NCI-H187 (cell line): ENCODE measurements around the gene NPVF.

Source experiments
- DNase-seq, 2 experiments: peaks; one replicate each; lab custom pipeline; 2025; lab: John Stamatoyannopoulos, UW

Gene NPVF, protein sequence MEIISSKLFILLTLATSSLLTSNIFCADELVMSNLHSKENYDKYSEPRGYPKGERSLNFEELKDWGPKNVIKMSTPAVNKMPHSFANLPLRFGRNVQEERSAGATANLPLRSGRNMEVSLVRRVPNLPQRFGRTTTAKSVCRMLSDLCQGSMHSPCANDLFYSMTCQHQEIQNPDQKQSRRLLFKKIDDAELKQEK

DNA sequence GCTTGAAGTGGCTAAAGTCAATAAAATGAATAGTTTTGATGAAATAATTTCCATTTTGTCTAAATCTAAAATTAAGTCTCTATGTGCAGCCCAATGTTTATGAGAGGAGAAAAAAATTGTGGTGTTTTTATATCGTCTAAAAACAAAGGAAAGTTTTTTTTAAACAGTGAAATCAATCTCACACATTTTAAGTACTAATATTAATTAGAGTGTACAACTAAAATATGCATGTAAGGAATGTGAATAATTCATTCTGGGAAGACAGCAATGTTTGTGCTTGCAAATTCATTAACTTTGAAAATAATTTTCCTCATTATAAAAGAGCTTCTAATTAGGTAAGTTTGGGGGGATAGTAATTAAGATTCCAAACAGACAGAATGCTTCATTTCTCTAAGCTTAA is at the start of gene NPVF:
Gene NPVF, minus strand, starts transcription at position 101 of the 400 bp plus-strand sequence. Its CDS starts 47 bp downstream, at position 54.
- no peak for DNase-seq

DNA sequence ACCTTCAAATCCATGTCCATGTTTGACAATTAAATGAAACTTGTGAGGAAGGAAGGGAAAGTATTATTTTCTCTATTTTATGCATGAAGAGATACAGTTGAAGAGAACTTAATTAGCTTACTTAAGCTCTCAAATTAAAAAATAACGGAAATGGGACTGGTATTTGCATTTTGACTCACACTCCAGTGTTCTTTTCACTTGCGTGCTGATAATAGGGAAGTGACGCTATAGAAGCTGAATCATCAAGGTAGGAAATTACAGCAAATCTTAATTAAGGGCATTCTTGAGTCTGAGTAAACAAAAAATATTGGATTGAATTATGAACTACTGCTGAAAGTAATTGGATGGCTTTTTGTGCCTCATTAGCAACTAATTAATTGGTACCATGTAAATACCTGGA is 44.0 kb upstream of the NPVF start:
- no peak for DNase-seq

DNA sequence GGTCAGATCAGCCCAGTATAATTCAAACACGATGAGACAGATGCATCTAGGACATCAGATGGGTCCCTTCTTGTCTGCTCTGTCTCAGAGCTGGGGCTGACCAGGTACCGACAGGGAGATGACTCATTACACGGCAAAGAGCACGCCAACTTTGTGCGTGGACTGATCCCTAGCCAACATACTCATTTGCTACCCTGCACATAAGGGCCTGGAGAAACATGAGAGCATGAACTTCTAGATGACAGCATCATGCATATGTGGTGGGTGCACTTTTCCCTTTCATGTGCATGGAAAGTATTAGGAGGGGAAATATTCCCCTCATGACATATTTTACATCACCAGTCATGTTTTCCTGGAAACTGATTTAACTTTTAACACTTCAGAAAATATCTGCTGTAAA is 35.1 kb upstream of the NPVF start:
- no peak for DNase-seq

DNA sequence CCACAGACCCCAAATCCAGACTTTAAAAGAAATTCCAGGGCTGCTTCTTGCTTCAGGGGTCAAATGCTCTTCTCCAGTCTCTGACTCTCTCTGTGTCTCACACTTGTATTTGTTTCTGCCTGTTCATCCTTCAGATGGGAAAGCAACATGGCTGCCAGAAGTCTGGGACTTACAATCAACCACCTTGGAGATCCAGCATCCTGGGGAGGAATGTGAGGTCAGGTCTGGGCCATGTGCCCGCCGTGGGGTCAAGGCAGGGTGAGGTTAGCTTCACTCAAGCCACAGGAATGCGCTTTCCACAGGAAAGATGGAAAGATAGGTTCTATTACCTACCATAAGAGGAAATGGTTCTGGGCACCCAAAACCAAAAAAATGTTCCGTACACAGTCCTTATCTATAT is 34.3 kb upstream of the NPVF start:
- DNase-seq, result no peak

DNA sequence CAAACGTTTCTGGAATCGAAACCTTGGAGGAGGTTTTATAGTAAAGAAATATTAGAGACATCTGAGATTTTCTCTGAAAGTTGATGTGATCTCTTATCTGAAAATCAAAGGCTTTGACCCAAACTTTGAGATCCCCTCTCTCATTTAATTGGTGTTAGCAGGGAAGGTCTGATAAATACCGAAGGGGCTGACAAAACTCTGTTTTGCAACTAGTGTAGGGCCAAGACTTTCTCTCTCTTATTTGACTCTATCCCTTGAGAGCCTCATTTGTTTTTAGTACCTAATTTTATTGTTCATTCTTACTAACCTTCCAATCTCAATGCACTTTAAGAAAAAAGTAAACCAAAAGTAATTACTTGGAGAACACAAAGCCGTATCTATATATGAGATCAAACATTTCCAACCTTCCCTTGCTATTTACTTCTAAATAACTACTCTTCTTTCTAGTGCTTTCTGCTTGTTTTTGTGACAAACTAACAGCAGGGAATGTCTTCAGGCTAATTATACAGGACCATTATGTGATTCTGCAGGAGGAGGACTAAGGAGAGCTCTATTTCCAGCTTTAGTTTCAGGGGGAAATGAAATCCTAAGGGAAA is 33.4 kb upstream of the NPVF start:
- no peak for DNase-seq

GRCh38 chr7:25260862-25261494 is 32.7 kb upstream of the NPVF start:
- DNase-seq, result no peak

DNA sequence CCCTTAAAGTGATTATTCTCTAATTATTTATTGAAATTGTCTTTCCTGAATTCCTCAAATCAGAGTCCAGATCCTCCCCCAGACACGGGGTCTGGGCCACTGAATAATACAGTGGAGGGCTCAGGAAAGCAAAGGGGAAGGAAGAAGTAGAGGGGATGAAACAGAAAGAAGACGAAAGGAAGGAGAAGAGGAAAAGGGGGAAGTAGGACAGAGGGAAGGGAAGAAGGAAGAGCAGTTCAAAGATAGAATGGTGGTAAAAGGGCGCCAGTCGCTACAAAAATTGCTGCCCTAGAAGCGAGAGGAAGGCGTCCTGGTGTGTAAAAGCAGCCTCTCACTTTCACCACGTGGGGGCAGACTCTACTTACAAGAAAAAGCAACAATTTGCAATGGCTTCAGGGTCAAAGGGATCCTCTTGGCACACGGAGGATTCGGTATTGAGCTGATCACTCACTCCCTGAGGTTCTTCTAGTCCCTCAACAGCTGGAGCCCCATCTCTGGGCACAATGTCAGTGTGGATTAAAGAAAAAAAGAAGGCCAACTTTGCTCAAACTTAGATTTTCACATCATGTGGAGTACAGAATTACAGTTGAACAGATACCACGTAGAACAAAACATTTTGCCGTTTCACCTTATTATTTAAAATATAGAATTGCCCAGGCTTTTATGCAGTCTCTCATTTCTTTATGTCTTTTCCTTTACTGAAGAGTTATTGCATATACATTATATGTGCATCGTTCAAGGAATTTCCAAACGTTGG is 31.4 kb upstream of the NPVF start:
- DNase-seq, result peak; percentile 20 to 59

DNA sequence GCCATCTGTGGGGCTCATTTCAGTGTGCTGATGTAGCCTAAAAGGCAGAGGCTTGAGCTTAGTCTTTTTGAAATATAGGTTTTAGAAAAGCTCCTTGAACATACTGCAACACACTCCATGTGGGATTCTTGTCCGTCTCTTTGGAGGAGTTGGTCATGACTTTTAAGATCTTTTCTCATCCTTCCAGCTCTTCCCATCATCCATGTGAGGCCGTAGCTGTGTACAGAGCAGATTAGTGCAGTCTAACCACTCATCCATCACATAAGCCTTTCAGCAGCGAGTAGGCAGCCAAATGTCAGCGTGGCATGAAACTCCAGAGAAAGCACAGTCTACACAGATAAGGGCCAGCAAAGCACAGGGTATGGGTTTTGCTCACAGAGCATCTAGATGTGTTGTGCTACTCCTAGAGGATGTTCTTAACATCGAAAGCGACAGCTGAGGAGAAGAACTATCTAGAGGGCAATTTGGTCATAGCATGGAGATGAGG is 28.1 kb upstream of the NPVF start:
- DNase-seq, result no peak

GRCh38 chr7:25255611-25256332 is 27.5 kb upstream of the NPVF start:
- DNase-seq, result no peak

DNA sequence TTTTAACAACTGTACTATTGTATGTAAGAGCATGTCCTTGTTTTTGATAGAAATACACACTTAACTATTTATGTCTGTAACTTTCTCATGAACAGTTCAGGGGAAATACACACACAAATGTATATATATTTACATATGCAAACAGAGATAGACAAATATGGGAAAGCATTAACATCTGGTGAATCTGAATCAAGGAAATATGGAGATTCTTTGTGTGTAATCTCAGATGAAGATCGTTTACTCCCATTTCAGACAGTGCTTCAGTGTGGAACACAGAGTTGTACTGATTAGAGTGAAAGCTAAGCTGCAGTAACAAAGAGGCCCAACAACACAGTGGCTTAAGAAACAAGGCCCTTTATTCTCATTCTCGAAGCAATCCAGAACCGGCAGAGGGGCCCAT is 26.3 kb upstream of the NPVF start:
- no peak for DNase-seq

GRCh38 chr7:25253714-25254113 is 25.4 kb upstream of the NPVF start:
- DNase-seq, result no peak

- DNase-seq, result no peak
Measured at GRCh38 chr7:25250386-25250785, 22.1 kb upstream of the NPVF start.

GRCh38 chr7:25249772-25250171 is 21.5 kb upstream of the NPVF start:
- no peak for DNase-seq

GRCh38 chr7:25246306-25246705 is 18.0 kb upstream of the NPVF start:
- DNase-seq, result no peak

GRCh38 chr7:25244254-25245033 is 16.2 kb upstream of the NPVF start:
- DNase-seq, result no peak

- no peak for DNase-seq
Measured at GRCh38 chr7:25242678-25243077, 14.4 kb upstream of the NPVF start.

- no peak for DNase-seq
Measured at GRCh38 chr7:25240896-25241295, 12.6 kb upstream of the NPVF start.

DNA sequence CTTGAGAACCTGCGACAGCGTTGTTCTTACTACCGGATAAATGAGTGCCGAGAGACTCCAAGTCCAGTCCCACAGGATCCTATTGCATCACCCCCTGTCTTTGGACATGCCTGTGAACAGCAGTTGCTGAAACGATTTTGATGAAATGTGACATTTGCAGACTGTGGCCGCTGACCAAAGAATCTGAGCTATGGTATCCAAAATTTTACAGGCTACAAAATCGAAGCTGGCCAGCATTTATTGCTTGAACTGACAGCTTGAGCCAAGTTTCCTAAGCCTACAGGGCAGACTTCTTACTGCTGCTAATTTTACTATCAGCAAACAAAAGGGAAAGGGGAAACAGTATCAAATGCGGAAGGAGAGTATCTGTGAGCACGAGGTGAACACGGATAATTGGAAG is 12.1 kb upstream of the NPVF start:
- no peak for DNase-seq

GRCh38 chr7:25239888-25240287 is 11.6 kb upstream of the NPVF start:
- no peak for DNase-seq

DNA sequence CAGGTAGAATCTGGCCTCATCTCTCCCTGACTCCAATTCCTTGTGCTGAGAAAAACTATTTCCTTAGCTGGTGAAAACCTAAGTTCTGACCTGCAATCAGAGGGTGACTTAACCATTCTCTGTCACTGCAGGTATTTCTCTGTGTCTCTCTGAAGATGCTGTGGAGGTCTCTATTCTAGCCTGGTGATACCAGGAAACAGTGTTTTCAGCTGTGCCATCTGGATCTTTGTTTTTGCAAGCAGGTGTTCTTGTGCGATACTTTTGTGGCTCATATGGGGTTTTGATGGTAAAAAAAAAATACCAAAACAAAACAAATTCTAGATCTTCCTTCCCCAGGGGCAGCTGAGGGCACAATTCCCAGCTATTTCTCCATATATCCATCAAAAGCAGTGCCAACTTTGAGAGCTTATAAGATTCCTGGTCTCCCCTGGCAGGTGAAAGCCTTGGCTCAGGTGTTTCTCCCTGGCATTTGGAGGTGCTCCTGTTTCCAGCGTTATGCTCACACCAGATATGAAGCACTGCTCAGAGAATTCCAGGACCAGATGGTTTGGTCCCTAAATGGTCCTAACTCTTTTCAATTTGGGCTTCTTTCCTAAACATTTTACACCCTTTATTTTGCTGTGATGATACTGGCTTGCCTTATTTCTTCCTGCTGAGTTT is 9.9 kb upstream of the NPVF start:
- no peak for DNase-seq

DNA sequence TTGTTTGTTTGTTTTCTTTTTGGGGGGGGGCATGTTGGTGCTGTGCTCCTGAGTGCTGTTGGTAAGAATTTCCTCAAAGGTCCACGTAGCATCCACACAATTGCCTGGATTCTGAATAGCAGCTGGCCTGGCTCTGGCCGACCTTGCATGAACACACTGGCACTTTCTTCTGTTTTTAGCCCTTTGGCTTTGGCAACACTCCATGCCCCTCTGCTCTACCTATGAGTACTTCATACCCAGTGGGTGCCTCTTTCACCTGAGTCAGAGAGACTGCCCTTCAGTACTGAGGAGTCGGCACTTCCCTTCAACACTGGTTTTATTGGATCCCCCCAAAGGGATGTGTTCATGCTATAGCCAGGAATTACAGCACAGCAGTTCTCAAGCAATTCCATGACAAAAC is 7.2 kb upstream of the NPVF start:
- DNase-seq, result no peak
